Astrocyte of the cerebellum (primary cell): ENCODE results near the gene ADORA2A.

Source experiments
- DNase-seq: peaks from one replicate; pipeline ENCODE4 v3.0.0-alpha.2; 2011; ENCODE audit warnings: low read depth
- H3K4me3 ChIP-seq: 2 replicates; pipeline ENCODE4 v1.5.1; 2011; ENCODE audit warnings: mild to moderate bottlenecking, low read depth, low read length, moderate library complexity
- in situ Hi-C: cut with HindIII; loops from 2 replicates; pipeline ENCODE4 v1.10.0; 2017; ENCODE audit warnings: low sequenced_read_pairs
- TF ChIP-seq, protein P1 (sequence below): IDR thresholded peaks from 2 replicates; pipeline ENCODE4 v1.5.1; 2012; ENCODE audit warnings: low read length, low read depth, moderate library complexity, mild to moderate bottlenecking; ENCODE audit errors: missing control alignments

ADORA2A gene

DNA sequence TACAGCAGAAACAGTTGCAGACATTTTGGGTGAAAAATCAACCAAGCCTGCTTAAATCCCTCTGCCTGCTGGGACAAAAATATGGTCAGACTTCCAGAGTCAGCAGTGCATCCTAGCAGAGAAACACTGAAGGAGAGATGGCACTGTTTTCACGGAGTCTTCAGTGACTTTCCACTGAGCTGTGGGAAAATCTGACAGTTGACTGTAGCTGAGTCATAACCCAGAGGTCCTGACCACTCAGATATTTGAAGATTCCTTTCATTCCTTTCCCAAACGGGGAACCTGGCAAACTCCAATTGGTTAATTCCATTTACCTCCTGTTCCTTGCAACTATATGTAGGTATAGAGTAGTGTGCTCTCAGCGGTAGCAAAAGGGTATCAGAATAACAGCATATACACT lies 46.8 kb downstream of the ADORA2A start:
- in situ Hi-C loops: no loop called here
- TF ChIP-seq, protein P1, sequence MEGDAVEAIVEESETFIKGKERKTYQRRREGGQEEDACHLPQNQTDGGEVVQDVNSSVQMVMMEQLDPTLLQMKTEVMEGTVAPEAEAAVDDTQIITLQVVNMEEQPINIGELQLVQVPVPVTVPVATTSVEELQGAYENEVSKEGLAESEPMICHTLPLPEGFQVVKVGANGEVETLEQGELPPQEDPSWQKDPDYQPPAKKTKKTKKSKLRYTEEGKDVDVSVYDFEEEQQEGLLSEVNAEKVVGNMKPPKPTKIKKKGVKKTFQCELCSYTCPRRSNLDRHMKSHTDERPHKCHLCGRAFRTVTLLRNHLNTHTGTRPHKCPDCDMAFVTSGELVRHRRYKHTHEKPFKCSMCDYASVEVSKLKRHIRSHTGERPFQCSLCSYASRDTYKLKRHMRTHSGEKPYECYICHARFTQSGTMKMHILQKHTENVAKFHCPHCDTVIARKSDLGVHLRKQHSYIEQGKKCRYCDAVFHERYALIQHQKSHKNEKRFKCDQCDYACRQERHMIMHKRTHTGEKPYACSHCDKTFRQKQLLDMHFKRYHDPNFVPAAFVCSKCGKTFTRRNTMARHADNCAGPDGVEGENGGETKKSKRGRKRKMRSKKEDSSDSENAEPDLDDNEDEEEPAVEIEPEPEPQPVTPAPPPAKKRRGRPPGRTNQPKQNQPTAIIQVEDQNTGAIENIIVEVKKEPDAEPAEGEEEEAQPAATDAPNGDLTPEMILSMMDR: no peak
- DNase-seq: peak; percentile 90
- no peak overlapping the region for H3K4me3 ChIP-seq

DNA sequence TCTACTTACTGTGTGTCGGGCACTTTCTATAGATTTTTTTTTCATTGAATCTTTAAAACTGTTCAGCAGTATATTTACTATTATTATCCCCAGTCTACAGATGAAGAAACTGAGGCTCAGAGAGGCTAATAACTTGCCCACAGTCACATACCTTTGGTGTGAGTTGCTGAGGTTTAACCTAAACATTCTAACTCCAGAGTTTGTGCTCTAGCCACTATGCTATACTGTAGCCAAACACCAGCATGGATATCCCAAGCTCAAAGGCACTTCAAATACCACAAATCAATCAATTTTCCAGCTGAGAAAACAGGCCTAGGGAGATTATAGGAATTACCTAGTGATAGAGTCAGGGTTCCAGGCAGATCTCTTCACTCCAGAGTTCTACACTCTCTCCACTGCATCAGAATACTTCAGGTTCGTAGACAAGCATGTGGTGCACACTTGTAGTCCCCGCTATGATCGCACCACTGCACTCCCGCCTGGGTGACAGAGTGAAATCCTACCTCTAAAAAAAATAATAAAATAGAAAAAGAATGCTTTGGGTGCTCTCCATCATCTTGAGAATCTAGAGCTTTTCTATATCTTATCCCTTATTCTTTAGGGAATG lies 47.4 kb downstream of the ADORA2A start:
- in situ Hi-C loops: no loop called here
- H3K4me3 ChIP-seq: no peak overlapping the region
- TF ChIP-seq, protein P1: no peak
- DNase-seq: peak; percentile 32

DNA sequence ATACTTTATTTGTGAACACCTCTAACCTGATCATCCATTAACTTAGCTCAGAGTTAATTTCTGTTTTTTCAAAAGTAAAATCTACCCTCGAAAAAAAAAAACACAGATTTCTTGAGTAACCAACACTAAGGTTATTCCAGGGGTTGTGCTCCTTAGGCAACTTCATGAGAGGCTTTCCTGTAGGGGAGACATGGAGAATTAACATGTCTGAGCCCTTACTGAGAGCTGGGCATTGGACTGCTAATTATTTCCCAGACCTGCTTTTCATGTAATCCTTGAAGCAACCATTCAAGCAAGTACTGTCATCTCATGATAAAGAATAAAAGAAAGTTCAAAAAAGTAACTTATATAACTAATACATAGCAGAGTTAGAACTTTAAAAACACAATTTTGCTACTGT lies 54.2 kb downstream of the ADORA2A start:
- TF ChIP-seq, protein P1: no peak
- no peak overlapping the region for H3K4me3 ChIP-seq
- no peak for DNase-seq
- in situ Hi-C loops: no loop called here

DNA sequence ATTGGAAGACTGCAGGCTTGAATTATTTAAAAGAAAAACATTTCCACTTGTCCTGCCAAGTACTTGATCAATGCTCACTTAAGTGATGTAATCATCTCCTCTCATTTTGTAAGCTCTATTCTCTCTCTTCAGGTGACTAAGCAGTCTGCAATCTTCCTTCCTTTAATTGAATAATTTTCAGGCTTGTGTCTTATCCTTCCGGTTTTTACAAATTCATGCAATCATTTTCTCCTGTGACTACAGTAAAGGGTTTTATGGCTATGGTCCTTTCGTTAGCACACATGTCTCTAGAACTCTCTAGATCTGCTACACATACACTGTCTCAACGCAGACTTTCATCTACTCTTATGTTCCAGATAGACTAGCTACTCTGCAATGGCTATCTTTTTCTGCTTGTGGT lies 55.2 kb downstream of the ADORA2A start:
- TF ChIP-seq, protein P1: no peak
- H3K4me3 ChIP-seq: no peak overlapping the region
- in situ Hi-C loops: no loop called here
- peak; percentile 57 for DNase-seq

DNA sequence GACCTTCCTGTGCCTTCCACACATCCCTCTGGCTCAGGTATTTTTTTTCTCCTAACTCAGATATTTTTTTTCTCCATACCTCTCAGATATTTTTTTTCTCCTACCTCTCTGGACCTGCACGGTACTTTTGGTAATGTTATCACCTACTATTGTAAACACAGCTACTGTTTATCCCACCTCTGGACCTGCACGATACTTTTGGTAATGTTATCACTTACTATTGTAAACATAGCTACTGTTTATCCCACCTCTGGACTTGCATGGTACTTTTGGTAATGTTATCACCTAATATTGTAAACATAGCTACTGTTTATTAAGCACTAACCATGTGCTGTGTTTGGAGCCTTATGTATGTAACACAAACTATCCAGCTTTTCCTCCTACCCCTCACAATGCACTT lies 55.6 kb downstream of the ADORA2A start:
- no peak for DNase-seq
- TF ChIP-seq, protein P1: no peak
- no peak overlapping the region for H3K4me3 ChIP-seq
- in situ Hi-C loops: no loop called here

DNA sequence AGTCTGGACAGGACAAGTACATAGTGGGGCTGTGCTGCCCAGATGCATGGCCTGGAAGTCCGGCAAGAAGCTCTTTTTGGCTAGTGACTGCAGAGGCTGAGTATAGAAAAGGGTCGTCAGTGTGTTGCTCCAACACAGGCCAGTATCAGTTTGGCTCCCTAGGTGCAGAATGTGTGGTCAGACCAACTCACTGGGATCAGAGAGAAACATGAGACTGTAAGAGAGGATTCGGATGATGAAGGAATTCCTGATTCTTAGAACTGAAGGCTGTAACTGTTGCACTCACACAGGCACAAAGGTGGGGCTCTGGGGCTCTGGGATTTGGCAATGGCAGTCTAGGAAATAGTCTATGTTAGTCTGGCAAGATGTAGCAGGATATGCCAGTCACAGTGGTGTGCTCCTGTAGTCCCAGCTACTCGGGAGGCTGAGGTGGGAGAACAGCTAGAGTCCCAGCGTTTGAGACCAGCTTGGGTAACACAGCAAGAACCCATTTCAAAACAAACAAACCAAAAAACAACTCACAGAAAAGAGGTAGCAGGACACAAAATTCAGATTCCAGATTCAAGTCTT lies 56.7 kb downstream of the ADORA2A start:
- peak; percentile 24 for DNase-seq
- in situ Hi-C loops: no loop called here
- H3K4me3 ChIP-seq: no peak overlapping the region
- TF ChIP-seq, protein P1: no peak
